Hematopoietic multipotent progenitor cell (in vitro differentiated cells): ENCODE data around the gene SLITRK5. TPM values are rescaled to one million over a fixed set of nuclear protein-coding genes. Genes with fewer than 3 reads are reported as not detected.

Experiments used
- DNase-seq, 3 donors: peaks; one replicate each; pipeline ENCODE4 v3.0.0-alpha.2; 2011 to 2015; ENCODE audit warnings: low read depth in 2 of 3, low spot score in 2 of 3
- total RNA-seq: library from RNA; depleted of rRNA; stranded (reverse); fragments of >200 nt; gene quantifications from one replicate; pipeline ENCODE4 v1.2.3, GENCODE V29; 2012

Gene SLITRK5, protein sequence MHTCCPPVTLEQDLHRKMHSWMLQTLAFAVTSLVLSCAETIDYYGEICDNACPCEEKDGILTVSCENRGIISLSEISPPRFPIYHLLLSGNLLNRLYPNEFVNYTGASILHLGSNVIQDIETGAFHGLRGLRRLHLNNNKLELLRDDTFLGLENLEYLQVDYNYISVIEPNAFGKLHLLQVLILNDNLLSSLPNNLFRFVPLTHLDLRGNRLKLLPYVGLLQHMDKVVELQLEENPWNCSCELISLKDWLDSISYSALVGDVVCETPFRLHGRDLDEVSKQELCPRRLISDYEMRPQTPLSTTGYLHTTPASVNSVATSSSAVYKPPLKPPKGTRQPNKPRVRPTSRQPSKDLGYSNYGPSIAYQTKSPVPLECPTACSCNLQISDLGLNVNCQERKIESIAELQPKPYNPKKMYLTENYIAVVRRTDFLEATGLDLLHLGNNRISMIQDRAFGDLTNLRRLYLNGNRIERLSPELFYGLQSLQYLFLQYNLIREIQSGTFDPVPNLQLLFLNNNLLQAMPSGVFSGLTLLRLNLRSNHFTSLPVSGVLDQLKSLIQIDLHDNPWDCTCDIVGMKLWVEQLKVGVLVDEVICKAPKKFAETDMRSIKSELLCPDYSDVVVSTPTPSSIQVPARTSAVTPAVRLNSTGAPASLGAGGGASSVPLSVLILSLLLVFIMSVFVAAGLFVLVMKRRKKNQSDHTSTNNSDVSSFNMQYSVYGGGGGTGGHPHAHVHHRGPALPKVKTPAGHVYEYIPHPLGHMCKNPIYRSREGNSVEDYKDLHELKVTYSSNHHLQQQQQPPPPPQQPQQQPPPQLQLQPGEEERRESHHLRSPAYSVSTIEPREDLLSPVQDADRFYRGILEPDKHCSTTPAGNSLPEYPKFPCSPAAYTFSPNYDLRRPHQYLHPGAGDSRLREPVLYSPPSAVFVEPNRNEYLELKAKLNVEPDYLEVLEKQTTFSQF
- 0.27 TPM for total RNA-seq

DNA sequence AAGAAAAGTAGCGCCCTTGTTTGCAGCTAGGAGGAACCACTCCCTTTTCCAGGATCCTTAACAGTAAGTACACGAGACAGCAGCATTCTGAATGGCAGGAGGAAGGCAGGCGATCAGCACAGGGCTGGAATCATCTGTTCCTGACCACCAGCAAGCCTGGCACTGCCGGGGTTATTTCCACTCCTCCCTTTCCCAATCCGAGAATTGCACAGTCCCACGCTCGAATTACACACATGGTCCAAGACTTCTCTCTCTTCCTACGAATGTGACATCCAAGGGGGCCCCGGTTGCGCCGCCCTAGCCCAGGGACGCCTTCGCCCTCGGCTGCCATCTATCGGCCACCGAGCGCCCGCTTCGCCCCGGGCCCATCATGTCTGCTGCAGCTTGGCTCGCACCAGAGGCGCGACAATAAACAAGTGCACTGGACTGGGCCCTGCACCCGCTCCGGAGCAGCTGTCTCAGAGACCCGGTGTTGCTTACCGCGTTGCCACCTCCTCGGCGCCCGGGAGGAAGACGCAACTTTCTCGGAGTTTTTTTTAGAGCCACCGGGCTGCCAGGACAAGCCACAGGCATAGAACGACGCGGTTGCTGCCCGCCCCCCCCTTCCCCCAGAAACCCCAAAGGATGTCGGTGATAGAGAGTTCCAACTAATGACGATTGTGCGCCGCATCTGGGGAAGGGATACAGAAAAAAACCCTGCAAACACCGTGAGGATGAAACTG lies at the start of gene SLITRK5:
TSS of gene SLITRK5 (plus strand) at position 341 of the 722 bp plus-strand sequence. CDS start 4,018 bp downstream, outside the sequence.
- DNase-seq = peak in 2 of 3 donors; percentile 75 to 85

GRCh38 chr13:87622971-87623370 lies 48.2 kb upstream of the SLITRK5 start:
- no peak for DNase-seq

DNA sequence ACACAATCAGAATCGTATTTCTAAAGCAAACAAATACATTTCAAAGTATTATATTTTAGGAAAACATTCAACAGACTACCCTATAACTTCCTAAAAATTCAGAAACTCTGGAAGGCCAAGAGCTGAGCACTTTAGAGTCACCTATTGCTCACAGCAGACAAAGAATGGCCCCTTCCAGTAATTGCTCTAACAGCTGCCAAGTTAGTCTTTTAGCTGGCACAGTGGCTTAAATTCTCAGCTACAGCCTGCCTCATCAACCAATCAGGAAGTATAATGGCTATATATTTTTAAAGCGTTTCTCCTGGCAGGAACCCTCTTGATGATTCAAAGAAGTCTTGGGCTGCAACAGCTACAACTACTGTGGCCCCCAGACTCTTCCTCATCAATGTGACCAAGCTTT lies 14.9 kb upstream of the SLITRK5 start:
- no peak for DNase-seq

GRCh38 chr13:87661471-87661870 lies 9.7 kb upstream of the SLITRK5 start:
- no peak for DNase-seq

DNA sequence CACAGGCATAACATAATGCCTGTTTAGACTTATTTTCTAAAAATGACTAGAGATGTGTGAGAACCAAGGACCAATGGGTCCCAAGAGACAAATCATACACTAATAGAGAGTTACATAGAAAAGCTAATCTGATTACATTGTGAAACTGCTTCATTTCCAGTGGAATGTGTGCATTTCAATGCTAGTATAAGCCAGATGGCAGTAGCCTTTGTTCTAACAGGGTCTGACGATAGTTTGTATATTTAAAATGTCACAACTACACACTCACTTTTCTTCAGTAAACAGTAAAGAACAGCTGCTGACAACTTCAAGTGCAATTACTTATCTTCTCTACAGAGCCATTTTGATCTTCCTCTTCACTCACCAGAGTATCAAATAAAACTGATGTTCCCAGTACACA lies 4.3 kb upstream of the SLITRK5 start:
- no peak for DNase-seq

DNA sequence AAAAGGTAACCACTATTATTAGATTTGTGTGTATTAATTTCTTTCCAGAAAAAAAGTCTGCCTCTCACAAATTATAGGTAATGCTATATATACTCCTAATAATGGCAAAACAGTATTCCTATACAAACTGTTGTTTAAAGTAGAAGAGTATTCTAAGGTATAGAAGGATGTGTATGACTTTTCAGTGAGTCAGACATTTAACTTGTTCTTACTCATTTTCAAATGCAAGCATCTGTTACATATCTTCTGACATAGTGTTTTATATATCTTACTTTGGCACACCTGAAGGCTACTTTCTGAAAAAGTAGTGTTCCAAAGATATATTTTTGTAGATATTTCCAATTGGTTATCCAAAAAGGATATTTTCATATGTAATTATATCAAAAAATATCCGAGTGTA lies 3.5 kb upstream of the SLITRK5 start:
- DNase-seq = no peak

- peak in 2 of 3 donors; percentile 26 to 62 for DNase-seq
These were observed 1.7 kb upstream of the SLITRK5 start for GRCh38 chr13:87669379-87669978.

DNA sequence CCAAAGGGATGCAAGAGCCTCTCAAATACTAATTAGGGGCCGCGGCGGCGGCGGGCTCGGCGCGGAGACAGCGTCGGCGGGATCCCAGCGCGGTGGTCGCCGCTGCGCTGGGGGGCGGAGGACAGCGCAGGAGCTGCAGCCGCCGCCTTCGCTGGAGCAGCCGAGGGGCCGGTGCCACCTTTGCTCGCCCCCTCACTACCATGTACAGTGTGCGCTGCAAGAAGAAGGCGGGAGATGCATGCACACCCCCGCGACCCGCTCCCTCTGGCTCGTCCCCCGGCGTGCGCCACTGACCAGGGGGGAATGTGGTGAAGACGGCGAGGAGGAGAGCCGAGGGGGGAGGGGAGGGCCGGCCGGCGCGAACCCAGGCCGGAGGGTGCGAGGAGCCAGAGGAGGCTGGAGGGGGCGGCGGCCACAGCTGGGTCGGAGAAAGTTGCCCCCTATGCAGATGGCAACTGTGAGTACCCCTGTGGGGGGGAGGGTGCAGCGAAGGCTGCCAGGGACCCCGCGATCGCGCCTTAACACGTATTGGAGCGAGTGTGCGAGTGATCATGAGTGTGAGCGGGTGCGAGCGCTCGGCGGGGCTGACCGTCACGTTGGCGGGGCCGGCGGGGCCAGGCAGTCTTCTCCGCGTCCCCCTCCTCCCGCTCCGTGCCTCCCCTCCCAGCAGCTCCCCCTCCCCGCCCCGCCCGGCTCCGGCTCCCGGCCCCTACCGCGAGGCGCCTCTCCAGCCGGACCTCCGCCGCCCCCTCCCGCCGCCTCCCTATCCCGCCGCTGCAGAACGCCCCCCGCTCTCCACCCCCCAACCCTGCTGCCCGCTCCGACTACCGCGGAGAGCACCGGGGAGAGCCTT lies 808 bp downstream of the SLITRK5 start:
- DNase-seq = no peak

DNA sequence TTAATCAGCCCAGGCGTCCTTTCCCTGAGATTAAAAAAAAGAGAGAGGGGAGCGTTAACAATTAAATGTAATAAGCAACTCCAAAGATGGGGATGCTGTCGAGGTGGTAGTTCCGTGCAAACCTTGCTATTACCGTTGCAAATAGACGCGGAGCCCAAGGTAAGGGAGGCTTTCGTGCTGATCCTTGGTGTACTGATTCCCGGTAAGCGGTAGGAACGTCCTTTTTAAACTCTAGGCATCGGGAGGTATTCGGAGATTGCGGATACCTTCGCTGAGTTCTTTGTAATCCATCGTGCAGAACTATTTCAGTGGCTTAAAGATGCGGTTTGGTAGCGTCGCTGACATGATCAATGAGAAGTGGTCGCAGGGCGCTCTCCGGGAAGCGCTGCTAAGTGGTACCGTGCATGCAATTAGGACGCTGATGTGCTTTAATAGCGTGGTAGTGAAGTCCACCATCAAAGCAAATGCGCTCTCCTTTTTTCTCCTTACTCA lies 3.1 kb downstream of the SLITRK5 start:
- DNase-seq = peak in 2 of 3 donors; percentile 11 to 13

DNA sequence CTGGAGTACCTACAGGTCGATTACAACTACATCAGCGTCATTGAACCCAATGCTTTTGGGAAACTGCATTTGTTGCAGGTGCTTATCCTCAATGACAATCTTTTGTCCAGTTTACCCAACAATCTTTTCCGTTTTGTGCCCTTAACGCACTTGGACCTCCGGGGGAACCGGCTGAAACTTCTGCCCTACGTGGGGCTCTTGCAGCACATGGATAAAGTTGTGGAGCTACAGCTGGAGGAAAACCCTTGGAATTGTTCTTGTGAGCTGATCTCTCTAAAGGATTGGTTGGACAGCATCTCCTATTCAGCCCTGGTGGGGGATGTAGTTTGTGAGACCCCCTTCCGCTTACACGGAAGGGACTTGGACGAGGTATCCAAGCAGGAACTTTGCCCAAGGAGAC lies 4.7 kb downstream of the SLITRK5 start:
- no peak for DNase-seq

- no peak for DNase-seq
These were observed 5.3 kb downstream of the SLITRK5 start for GRCh38 chr13:87676254-87677042.

GRCh38 chr13:87677043-87677495 lies 5.9 kb downstream of the SLITRK5 start:
- no peak for DNase-seq

- DNase-seq = peak in 2 of 3 donors; percentile 45 to 57
These were observed 6.6 kb downstream of the SLITRK5 start for GRCh38 chr13:87677496-87678371.

DNA sequence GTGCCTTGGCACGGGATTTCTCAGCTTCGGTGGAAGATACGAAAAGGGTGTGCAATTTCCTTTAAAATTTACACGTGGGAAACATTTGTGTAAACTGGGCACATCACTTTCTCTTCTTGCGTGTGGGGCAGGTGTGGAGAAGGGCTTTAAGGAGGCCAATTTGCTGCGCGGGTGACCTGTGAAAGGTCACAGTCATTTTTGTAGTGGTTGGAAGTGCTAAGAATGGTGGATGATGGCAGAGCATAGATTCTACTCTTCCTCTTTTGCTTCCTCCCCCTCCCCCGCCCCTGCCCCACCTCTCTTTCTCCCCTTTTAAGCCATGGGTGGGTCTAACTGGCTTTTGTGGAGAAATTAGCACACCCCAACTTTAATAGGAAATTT lies 7.2 kb downstream of the SLITRK5 start:
- DNase-seq = no peak

GRCh38 chr13:87680298-87680697 lies 9.1 kb downstream of the SLITRK5 start:
- DNase-seq = no peak

DNA sequence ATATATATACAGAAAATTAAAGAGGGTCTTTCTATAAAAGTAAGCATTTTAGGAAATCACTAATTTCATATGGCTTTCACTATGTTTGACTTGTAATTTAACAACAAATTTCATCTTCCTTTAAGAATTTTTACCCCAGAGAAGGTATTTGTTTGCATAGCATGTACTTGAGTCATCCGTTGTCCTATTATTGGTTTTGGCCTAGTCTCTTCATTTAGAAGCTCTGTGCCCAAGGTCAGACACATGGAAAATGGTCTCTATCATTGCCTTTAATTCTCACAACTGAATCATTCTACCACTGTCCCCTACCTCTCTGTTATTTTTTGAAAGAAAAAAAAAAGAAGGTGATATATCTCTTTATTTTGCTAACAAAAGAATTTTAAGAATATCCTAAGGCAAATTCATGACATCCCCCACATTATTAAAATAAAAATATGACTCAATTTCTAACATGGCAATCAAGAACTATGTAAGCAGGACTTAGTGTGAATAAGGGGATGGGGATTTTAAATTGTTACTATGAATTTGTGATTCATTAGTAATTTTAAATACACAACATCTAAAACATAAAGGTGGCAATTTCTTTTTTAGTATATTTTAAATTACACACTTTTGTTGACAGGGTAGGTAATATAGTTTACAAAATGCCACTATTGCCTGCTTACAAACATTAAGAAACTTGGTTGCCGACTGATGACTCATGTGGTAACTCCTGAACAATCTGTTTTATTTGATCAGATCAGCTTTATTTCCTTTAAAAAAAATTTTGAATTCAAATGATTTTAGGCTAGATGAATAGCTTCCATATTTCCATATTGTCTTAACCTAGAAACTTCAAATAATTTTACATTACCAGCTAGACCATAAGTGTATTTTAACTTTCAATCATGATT lies 13.9 kb downstream of the SLITRK5 start:
- no peak for DNase-seq
